Fibroblast of the aortic adventitia (primary cell): ENCODE measurements around the gene CEP290. TPM values are rescaled to one million over a fixed set of nuclear protein-coding genes. Genes with fewer than 3 reads are reported as not detected.

Experiments used
- DNase-seq: peaks from one replicate; pipeline ENCODE4 v3.0.0-alpha.2; 2010; ENCODE audit warnings: low read depth
- H3K4me3 ChIP-seq: 2 replicates; pipeline ENCODE4 v1.5.1; 2011; ENCODE audit warnings: low read depth, mild to moderate bottlenecking, control low read depth, low read length, moderate library complexity
- total RNA-seq: library from RNA; depleted of rRNA; stranded (reverse); fragments of >200 nt; gene quantifications from 2 replicates; pipeline ENCODE4 v1.2.3, GENCODE V29; 2012; ENCODE audit warnings: low replicate concordance
- TF ChIP-seq, protein P1 (sequence below): IDR thresholded peaks from 2 replicates; pipeline ENCODE4 v1.5.1; 2011; ENCODE audit warnings: mild to moderate bottlenecking, low read length, control low read depth, inconsistent platforms; ENCODE audit not compliant: insufficient read depth

The CEP290 gene
- total RNA-seq, 1 donor, result 20.2 TPM

DNA sequence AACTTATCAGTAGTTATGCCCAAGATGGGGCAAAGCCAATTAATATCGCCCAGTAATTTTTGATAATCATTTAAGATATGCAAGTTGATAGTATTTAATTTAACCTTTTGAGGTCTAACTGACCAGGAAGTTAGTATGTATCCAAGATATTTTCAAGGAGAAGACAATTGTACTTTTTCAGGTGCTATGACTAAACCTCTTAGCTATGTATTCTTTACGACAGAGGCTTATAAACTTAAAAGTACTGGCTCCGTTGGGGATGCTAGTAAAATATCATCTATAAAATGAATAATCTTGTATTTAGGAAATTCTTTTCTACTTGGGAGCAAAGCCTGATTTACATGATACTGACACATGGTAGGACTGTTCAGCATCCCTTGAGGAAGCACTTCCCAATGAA, 40.5 kb upstream of the CEP290 start:
- TF ChIP-seq, protein P1, sequence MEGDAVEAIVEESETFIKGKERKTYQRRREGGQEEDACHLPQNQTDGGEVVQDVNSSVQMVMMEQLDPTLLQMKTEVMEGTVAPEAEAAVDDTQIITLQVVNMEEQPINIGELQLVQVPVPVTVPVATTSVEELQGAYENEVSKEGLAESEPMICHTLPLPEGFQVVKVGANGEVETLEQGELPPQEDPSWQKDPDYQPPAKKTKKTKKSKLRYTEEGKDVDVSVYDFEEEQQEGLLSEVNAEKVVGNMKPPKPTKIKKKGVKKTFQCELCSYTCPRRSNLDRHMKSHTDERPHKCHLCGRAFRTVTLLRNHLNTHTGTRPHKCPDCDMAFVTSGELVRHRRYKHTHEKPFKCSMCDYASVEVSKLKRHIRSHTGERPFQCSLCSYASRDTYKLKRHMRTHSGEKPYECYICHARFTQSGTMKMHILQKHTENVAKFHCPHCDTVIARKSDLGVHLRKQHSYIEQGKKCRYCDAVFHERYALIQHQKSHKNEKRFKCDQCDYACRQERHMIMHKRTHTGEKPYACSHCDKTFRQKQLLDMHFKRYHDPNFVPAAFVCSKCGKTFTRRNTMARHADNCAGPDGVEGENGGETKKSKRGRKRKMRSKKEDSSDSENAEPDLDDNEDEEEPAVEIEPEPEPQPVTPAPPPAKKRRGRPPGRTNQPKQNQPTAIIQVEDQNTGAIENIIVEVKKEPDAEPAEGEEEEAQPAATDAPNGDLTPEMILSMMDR, result no peak
- no peak for DNase-seq
- H3K4me3 ChIP-seq, result no peak overlapping the region

DNA sequence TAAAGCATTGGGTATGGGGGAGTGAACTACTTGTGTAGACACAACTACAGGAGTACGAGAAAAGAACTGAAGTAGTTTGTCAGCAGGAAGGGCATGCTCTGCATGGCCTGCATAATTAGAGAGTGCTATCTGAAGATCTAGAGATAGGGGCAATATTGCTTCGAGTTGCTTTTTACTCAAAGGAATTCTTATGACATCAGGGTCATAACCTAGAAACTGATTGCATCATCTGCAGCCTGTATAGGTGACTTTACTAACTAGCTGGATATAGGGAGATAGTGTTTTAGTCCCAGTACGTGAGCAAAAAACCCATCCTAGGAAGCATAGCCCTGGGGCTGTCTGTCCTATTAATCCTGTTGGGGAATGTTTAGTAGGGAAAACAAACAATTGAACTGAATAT, 40.0 kb upstream of the CEP290 start:
- DNase-seq, result no peak
- TF ChIP-seq, protein P1, result no peak
- no peak overlapping the region for H3K4me3 ChIP-seq

DNA sequence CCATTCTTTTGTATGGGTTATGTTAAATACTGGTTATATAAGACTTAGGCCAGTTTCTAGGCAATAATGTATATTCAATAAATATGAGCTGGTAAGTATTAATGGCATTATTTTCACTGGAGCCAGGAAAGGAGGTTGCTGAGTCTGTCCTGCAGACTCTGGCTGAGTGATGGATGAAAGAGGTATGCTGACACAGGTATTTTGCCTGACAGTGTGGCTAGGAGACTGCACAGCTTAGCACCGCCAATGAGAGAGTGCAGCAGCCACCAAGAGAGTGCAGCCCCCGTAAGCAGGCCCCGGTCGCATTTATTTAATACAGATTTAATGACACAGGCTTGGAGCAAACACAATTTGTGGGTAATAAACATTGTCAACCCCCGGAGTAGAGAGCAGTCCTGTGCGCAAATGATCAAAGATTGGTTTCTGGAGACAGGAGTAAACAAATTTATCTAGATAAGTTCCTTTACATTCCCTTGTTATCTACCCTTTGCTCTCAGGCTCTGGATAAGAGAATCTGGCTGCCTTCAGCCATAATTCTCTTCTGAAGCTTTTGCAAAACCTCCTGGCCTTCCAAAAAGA, 37.6 kb upstream of the CEP290 start:
- no peak overlapping the region for H3K4me3 ChIP-seq
- no peak for DNase-seq
- TF ChIP-seq, protein P1, result no peak

DNA sequence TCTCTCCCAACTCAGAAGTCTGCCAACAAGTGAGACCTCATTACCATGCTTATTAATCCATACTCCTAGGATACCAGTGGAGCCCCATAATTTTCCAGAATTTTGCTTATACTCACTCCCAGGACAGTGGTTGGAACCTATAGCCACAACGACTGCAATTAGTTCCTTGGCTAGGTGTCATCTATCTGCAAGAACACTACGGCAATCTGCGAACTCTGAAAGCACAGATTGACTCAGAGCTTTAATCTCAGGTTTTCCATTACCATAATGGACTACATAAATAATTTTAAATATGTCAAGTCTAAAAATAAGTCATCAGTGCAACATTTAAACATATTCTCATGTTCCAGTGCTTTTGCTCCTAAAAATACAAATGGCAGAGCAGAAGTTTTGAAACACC, 33.7 kb upstream of the CEP290 start:
- H3K4me3 ChIP-seq, result no peak overlapping the region
- TF ChIP-seq, protein P1, result no peak
- no peak for DNase-seq

DNA sequence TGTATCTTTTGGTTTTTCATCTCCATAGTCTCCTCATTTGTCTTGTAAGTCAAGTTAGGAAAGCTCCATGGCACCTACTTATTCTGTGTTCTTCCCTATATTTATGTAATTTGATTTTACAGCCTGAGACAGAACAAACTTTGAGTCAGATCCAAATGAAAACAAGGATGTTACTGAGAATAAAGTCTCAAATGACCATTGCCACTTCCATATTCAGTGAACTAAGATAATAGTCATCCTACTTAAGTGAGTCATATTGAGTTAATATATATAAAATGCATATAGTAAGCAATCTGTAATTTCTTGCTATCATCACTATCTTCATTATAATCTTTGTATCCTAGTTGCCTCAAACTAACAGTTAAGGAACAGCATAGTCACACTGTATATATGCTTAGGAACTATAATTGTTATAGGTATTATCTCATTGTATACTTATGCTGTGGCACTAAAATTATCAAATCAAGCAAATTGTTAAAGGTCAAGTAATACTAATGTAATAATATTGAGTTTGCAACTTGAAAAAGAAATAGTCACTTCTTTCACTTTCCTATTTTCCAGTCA, 31.0 kb upstream of the CEP290 start:
- no peak for DNase-seq
- no peak overlapping the region for H3K4me3 ChIP-seq
- TF ChIP-seq, protein P1, result no peak

DNA sequence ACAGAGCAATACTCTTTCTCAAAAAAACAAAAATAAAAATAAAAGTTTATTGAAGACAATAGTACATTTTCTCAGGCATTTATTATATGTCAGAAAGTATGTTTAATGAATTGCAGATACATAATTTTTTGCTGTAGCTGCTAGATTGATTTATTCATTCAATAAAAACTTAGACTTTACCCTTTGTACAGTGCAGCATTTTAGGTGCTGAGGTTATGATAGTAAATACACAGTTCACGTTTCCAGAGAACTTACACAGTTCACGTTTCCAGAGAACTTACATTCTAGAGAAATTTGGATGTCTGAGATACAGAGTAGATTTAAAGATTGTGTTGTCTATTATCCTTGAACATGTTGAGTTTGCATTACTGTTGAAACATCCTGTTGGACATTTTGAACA, 25.5 kb upstream of the CEP290 start:
- no peak for DNase-seq
- H3K4me3 ChIP-seq, result no peak overlapping the region
- TF ChIP-seq, protein P1, result no peak

DNA sequence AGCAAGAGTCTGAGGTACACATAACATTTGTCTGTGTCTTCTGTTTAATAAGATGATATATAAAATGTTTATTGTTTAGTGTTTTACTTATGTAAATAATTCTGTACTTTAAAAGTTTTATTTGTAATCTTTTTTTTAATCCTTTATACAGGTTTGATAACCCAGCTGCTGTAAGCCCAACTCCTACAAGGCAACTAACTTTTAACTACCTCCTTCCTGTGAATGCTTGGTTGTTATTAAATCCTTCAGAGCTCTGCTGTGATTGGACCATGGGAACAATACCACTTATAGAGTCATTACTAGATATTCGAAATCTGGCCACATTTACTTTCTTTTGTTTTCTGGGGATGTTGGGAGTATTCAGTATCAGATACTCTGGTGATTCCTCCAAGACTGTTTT, 24.3 kb upstream of the CEP290 start:
- H3K4me3 ChIP-seq, result no peak overlapping the region
- DNase-seq, result no peak
- TF ChIP-seq, protein P1, result no peak
